Neural crest cell (in vitro differentiated cells): ENCODE data around the gene ABCA13. TPM values are rescaled to one million over a fixed set of nuclear protein-coding genes. Genes with fewer than 3 reads are reported as not detected.

Experiments used
- DNase-seq: peaks from one replicate; pipeline ENCODE4 v3.0.0; 2021; ENCODE audit warnings: low read depth, mixed read lengths, low spot score
- H3K27ac Mint-ChIP-seq: one replicate; pipeline ENCODE4 v1.8.0; 2021; ENCODE audit warnings: mild to moderate bottlenecking, mixed read lengths; ENCODE audit not compliant: unreplicated experiment
- H3K27me3 Mint-ChIP-seq: 2 replicates; pipeline ENCODE4 v1.8.0; 2021; ENCODE audit warnings: low read depth, mild to moderate bottlenecking, mixed read lengths
- H3K36me3 Mint-ChIP-seq: 2 replicates; pipeline ENCODE4 v1.8.0; 2021; ENCODE audit warnings: low read depth, mild to moderate bottlenecking, mixed read lengths
- H3K4me1 Mint-ChIP-seq: 2 replicates; pipeline ENCODE4 v1.8.0; 2021; ENCODE audit warnings: mixed read lengths
- H3K4me3 Mint-ChIP-seq: one replicate; pipeline ENCODE4 v1.8.0; 2021; ENCODE audit warnings: mild to moderate bottlenecking, mixed read lengths
- H3K9me3 Mint-ChIP-seq: 2 replicates; pipeline ENCODE4 v1.8.0; 2021; ENCODE audit warnings: mixed read lengths
- CTCF ChIP-seq: fragments of 200-600 bp; sonication (generic); conservative IDR thresholded peaks from 2 replicates; pipeline ENCODE4 v1.5.0; 2021; ENCODE audit warnings: antibody characterized with exemption, mild to moderate bottlenecking
- total RNA-seq: library from RNA; stranded (reverse); gene quantifications from 2 replicates; pipeline ENCODE4 v1.2.1, GENCODE V29; 2021

The ABCA13 gene
- total RNA-seq, 1 donor from 2014 or later = 0.89 TPM

- TF ChIP-seq CTCF = no peak
- DNase-seq = no peak
- no peak overlapping the region for H3K27ac Mint-ChIP-seq
- H3K36me3 Mint-ChIP-seq = no peaks in the 10 kb centered on the region
- H3K27me3 Mint-ChIP-seq = no peaks in the 10 kb centered on the region
- no peak overlapping the region for H3K4me3 Mint-ChIP-seq
- no peaks in the 10 kb centered on the region for H3K4me1 Mint-ChIP-seq
- H3K9me3 Mint-ChIP-seq = peaks cover 14% of the 10 kb centered on the region
These were observed 366.3 kb downstream of the ABCA13 start for GRCh38 chr7:48537561-48537960.

- no peak for DNase-seq
- Mint-ChIP-seq H3K9me3 (peaks cover 6% of the 10 kb centered on the region), H3K4me3 (no peak overlapping the region), H3K36me3 (no peaks in the 10 kb centered on the region), H3K4me1 (no peaks in the 10 kb centered on the region), H3K27ac (no peak overlapping the region), H3K27me3 (no peaks in the 10 kb centered on the region)
- no peak for TF ChIP-seq CTCF
These were observed 369.5 kb downstream of the ABCA13 start for GRCh38 chr7:48540746-48541145.

GRCh38 chr7:48548667-48549066, 377.4 kb downstream of the ABCA13 start:
- H3K27ac Mint-ChIP-seq = no peak overlapping the region
- TF ChIP-seq CTCF = no peak
- DNase-seq = no peak
- H3K9me3 Mint-ChIP-seq = peaks cover 2% of the 10 kb centered on the region
- no peak overlapping the region for H3K4me3 Mint-ChIP-seq
- H3K36me3 Mint-ChIP-seq = no peaks in the 10 kb centered on the region
- peaks cover 9% of the 10 kb centered on the region for H3K4me1 Mint-ChIP-seq
- H3K27me3 Mint-ChIP-seq = no peaks in the 10 kb centered on the region

- Mint-ChIP-seq H3K9me3 (peaks cover 5% of the 10 kb centered on the region), H3K27ac (no peak overlapping the region), H3K4me3 (no peak overlapping the region), H3K27me3 (no peaks in the 10 kb centered on the region), H3K36me3 (peaks cover 5% of the 10 kb centered on the region), H3K4me1 (peaks cover 9% of the 10 kb centered on the region)
- TF ChIP-seq CTCF = no peak
- DNase-seq = no peak
These were observed 380.4 kb downstream of the ABCA13 start for GRCh38 chr7:48551652-48552051.

- no peak for DNase-seq
- TF ChIP-seq CTCF = no peak
- H3K27ac Mint-ChIP-seq = no peak overlapping the region
- H3K4me3 Mint-ChIP-seq = no peak overlapping the region
- H3K4me1 Mint-ChIP-seq = no peaks in the 10 kb centered on the region
- H3K36me3 Mint-ChIP-seq = no peaks in the 10 kb centered on the region
- no peaks in the 10 kb centered on the region for H3K27me3 Mint-ChIP-seq
- H3K9me3 Mint-ChIP-seq = no peaks in the 10 kb centered on the region
These were observed 392.1 kb downstream of the ABCA13 start for GRCh38 chr7:48563334-48563733.

GRCh38 chr7:48575516-48575915, 404.3 kb downstream of the ABCA13 start:
- H3K36me3 Mint-ChIP-seq = no peaks in the 10 kb centered on the region
- H3K4me3 Mint-ChIP-seq = no peak overlapping the region
- DNase-seq = no peak
- H3K4me1 Mint-ChIP-seq = no peaks in the 10 kb centered on the region
- peaks cover 8% of the 10 kb centered on the region for H3K9me3 Mint-ChIP-seq
- no peak overlapping the region for H3K27ac Mint-ChIP-seq
- H3K27me3 Mint-ChIP-seq = no peaks in the 10 kb centered on the region
- no peak for TF ChIP-seq CTCF
